HepG2 (cell line): ENCODE results near the gene OR2F2. TPM values are rescaled to one million over a fixed set of nuclear protein-coding genes. Genes with fewer than 3 reads are reported as not detected.
A peak's percentile ranks its signal among the peaks of the same experiment; 100 is the strongest.

Source experiments
- ATAC-seq: fragments of 200-7000 bp; cut with Tn5 transposase; 3 replicates; pipeline ENCODE4 v1.9.1; 2020; ENCODE audit warnings: mild to moderate bottlenecking, moderate library complexity
- BruUV-seq: library from RNA; stranded (reverse); fragments of 400-500 nt; replicated peaks from 2 replicates; lab custom pipeline; 2021; lab: Mats Ljungman, UMichigan
- CTCF ChIA-PET: fragments of 300-600 bp; formaldehyde crosslinking; extraction: SDS; loops from one replicate; lab custom pipeline; 2021; ENCODE audit warnings: low total read pairs, inconsistent platforms, low intra/inter-chr PET ratio; lab: Yijun Ruan, JAX
- POLR2A ChIA-PET: fragments of 350-600 bp; sonication (Branson Sonifier 250); formaldehyde crosslinking; loops from one replicate; lab custom pipeline; 2020; ENCODE audit warnings: antibody characterized with exemption, inconsistent platforms; lab: Yijun Ruan, JAX
- DNase-seq: peaks from one replicate; pipeline ENCODE4 v3.0.0-alpha.2; 2015; ENCODE audit warnings: low spot score
- FAIRE-seq: peaks from 3 replicates; lab custom pipeline; 2011; peaks lifted over from hg19 to GRCh38; lab: Jason Lieb, UNC
- H2AFZ ChIP-seq: one replicate; pipeline ENCODE4 v1.6.1; 2011; ENCODE audit warnings: low read length, inconsistent platforms
- H3K27ac ChIP-seq: fragments of 300-600 bp; 3 replicates; pipeline ENCODE4 v1.8.0; 2011; ENCODE audit warnings: mixed run types, mild to moderate bottlenecking, mixed read lengths, low read length, inconsistent platforms; ENCODE audit not compliant: insufficient read depth; ENCODE audit errors: extremely low read length
- H3K27me3 ChIP-seq, 2 experiments: fragments of 200-600 bp in 1 of 2; 2 replicates in 1 of 2; 3 replicates in 1 of 2; pipeline versions ENCODE4 v1.6.0 to v1.8.0; 2011; ENCODE audit warnings: low read length in 2 of 2, mild to moderate bottlenecking in 2 of 2, moderate library complexity in 2 of 2, inconsistent platforms in 1 of 2; ENCODE audit not compliant: insufficient read depth in 2 of 2, control insufficient read depth in 1 of 2
- H3K36me3 ChIP-seq, 2 experiments: fragments of 200-600 bp in 1 of 2; replicated peaks in 1 of 2; 2 replicates in 1 of 2; 3 replicates in 1 of 2; pipeline versions ENCODE4 v1.5.1 to v1.8.0; 2011; ENCODE audit warnings: low read length in 2 of 2, inconsistent platforms in 1 of 2; ENCODE audit not compliant: insufficient read depth in 2 of 2, control insufficient read depth in 1 of 2
- H3K4me1 ChIP-seq: 2 replicates; pipeline ENCODE4 v1.5.1; 2012; ENCODE audit warnings: low read length, inconsistent platforms; ENCODE audit not compliant: insufficient read depth
- H3K4me2 ChIP-seq: 2 replicates; pipeline ENCODE4 v1.6.0; 2011; ENCODE audit warnings: low read depth, low read length, inconsistent platforms
- H3K4me3 ChIP-seq, 3 experiments: fragments of 200-600 bp in 1 of 3; sonication (generic), shearing (Covaris generic) in 1 of 3; replicated peaks in 1 of 3; 2 replicates each; pipeline ENCODE4 v1.5.1; 2011 to 2016; ENCODE audit warnings: low read length in 3 of 3, inconsistent platforms in 2 of 3, low read depth in 2 of 3, mild to moderate bottlenecking in 2 of 3, control low read depth in 1 of 3, mixed read lengths in 1 of 3; ENCODE audit not compliant: insufficient read depth in 1 of 3
- H3K79me2 ChIP-seq: one replicate; pipeline ENCODE4 v1.6.1; 2011; ENCODE audit warnings: low read length, inconsistent platforms; ENCODE audit not compliant: insufficient read depth
- H3K9ac ChIP-seq: 2 replicates; pipeline ENCODE4 v1.6.0; 2011; ENCODE audit warnings: mild to moderate bottlenecking, low read depth, low read length, inconsistent platforms; ENCODE audit not compliant: insufficient read depth
- H3K9me3 ChIP-seq: 2 replicates; pipeline ENCODE4 v1.5.1; 2012; ENCODE audit warnings: mild to moderate bottlenecking, low read length
- H4K20me1 ChIP-seq: 2 replicates; pipeline ENCODE4 v1.6.0; 2011; ENCODE audit warnings: inconsistent platforms, mild to moderate bottlenecking, low read length, moderate library complexity; ENCODE audit not compliant: insufficient read depth
- ATF7 ChIP-seq, 2 experiments: fragments of 450-650 bp in 1 of 2; sonication (generic) in 1 of 2; formaldehyde crosslinking in 1 of 2; IDR thresholded peaks; 2 replicates each; pipeline versions ENCODE4 v1.4.0 to v1.6.1; 2016 to 2020; ENCODE audit warnings: antibody characterized with exemption in 1 of 2, mild to moderate bottlenecking in 1 of 2, missing genetic modification reagents in 1 of 2
- EED ChIP-seq: sonication (generic); formaldehyde crosslinking; IDR thresholded peaks from 2 replicates; pipeline ENCODE4 v1.5.0; 2020; ENCODE audit warnings: mild to moderate bottlenecking, missing genetic modification reagents
- FOXO1 ChIP-seq: sonication (generic); formaldehyde crosslinking; IDR thresholded peaks from 2 replicates; pipeline ENCODE4 v1.4.0; 2020; ENCODE audit warnings: missing genetic modification reagents
- GATA4 ChIP-seq: sonication (generic); IDR thresholded peaks from 2 replicates; pipeline ENCODE4 v1.6.1; 2016; ENCODE audit warnings: antibody characterized with exemption, low read depth, borderline replicate concordance
- GATAD1 ChIP-seq: IDR thresholded peaks from 2 replicates; pipeline ENCODE4 v1.6.1; 2016; ENCODE audit warnings: missing genetic modification reagents, missing compliant biosample characterization
- GLI4 ChIP-seq: sonication (generic); formaldehyde crosslinking; IDR thresholded peaks from 2 replicates; pipeline ENCODE4 v1.5.1; 2020; ENCODE audit warnings: missing genetic modification reagents, mild to moderate bottlenecking, moderate library complexity, borderline replicate concordance
- KAT7 ChIP-seq: IDR thresholded peaks from 2 replicates; pipeline ENCODE4 v1.6.1; 2018; ENCODE audit warnings: borderline replicate concordance, missing compliant biosample characterization
- MTA1 ChIP-seq: sonication (generic); formaldehyde crosslinking; IDR thresholded peaks from 2 replicates; pipeline ENCODE4 v1.4.0; 2020; ENCODE audit warnings: missing genetic modification reagents, mild to moderate bottlenecking, borderline replicate concordance
- NFYC ChIP-seq: IDR thresholded peaks from 2 replicates; pipeline ENCODE4 v1.6.1; 2016; ENCODE audit warnings: missing genetic modification reagents, missing compliant biosample characterization
- RAD21 ChIP-seq: fragments of 450-650 bp; formaldehyde crosslinking; IDR thresholded peaks from 2 replicates; pipeline ENCODE4 v1.5.0; 2020; ENCODE audit warnings: mild to moderate bottlenecking
- RARG ChIP-seq: sonication (generic); formaldehyde crosslinking; IDR thresholded peaks from 2 replicates; pipeline ENCODE4 v1.4.0; 2020; ENCODE audit warnings: low read depth, mild to moderate bottlenecking, missing genetic modification reagents
- SNAI1 ChIP-seq: sonication (generic); formaldehyde crosslinking; IDR thresholded peaks from 2 replicates; pipeline ENCODE4 v1.5.0; 2020; ENCODE audit warnings: mild to moderate bottlenecking, missing genetic modification reagents, borderline replicate concordance
- XRCC5 ChIP-seq: fragments of 200-400 bp; formaldehyde crosslinking; optimal IDR thresholded peaks from 2 replicates; pipeline ENCODE3; 2017; ENCODE audit warnings: mild to moderate bottlenecking, low read length
- ZNF234 ChIP-seq: sonication (generic); formaldehyde crosslinking; conservative IDR thresholded peaks from 2 replicates; pipeline ENCODE4 v1.5.1; 2020; ENCODE audit warnings: mild to moderate bottlenecking, missing genetic modification reagents
- ZNF556 ChIP-seq: sonication (generic); formaldehyde crosslinking; IDR thresholded peaks from 2 replicates; pipeline ENCODE4 v1.4.0; 2020; ENCODE audit warnings: mild to moderate bottlenecking, missing genetic modification reagents, borderline replicate concordance
- ZNF563 ChIP-seq: sonication (generic); formaldehyde crosslinking; IDR thresholded peaks from 2 replicates; pipeline ENCODE4 v1.8.0; 2022; ENCODE audit warnings: mild to moderate bottlenecking, moderate library complexity, missing genetic modification reagents
- ZNF652 ChIP-seq: IDR thresholded peaks from 2 replicates; pipeline ENCODE4 v1.6.1; 2016; ENCODE audit warnings: low read depth, borderline replicate concordance
- ZNF772 ChIP-seq: sonication (generic); formaldehyde crosslinking; IDR thresholded peaks from 2 replicates; pipeline ENCODE4 v1.5.0; 2020; ENCODE audit warnings: mild to moderate bottlenecking, missing genetic modification reagents
- ZNF816 ChIP-seq: sonication (generic); formaldehyde crosslinking; IDR thresholded peaks from 2 replicates; pipeline ENCODE4 v1.8.0; 2022; ENCODE audit warnings: missing genetic modification reagents, mild to moderate bottlenecking, borderline replicate concordance
- WGBS: methylation state at CpG from one replicate; pipeline ENCODE4 v1.1.6; 2017; ENCODE audit warnings: low lambda C conversion rate; 5-methylcytosine and 5-hydroxymethylcytosine counted together
- in situ Hi-C: cut with HindIII; loops from 2 replicates; pipeline ENCODE4 v1.10.0; 2017; ENCODE audit warnings: low pct_unique_long_range_greater_than_20kb; ENCODE audit not compliant: extremely low pct_ligation_motif_present
- intact Hi-C: fragments of 100-400 bp; cut with micrococcal nuclease; formaldehyde crosslinking; loops from one replicate; pipeline ENCODE4 v1.10.0; 2022; ENCODE audit not compliant: unreplicated experiment
- polyA plus RNA-seq, 8 experiments: library from polyadenylated mRNA; depleted of rRNA in 3 of 8; stranded (reverse) in 7 of 8; unstranded in 1 of 8; fragments of >200 nt; fragmentation: Illumina TruSeq in 4 of 8; extraction: Trizol in 4 of 8; gene quantifications; 2 replicates each; pipeline versions ENCODE4 v1.2.1 to v1.2.3, GENCODE V29; 2011 to 2016; ENCODE audit warnings: low read depth in 4 of 8, missing spikeins in 1 of 8, mixed read lengths in 1 of 8; ENCODE audit not compliant: insufficient read depth in 1 of 8
- total RNA-seq, 5 experiments: library from RNA; depleted of rRNA; stranded (reverse); fragments of >200 nt; fragmentation: Illumina TruSeq; extraction: Trizol; gene quantifications; 2 replicates each; pipeline ENCODE4 v1.2.3, GENCODE V29; 2016; ENCODE audit warnings: low read depth in 1 of 5
- TF ChIP-seq, protein P1 (sequence below): sonication (generic); formaldehyde crosslinking; IDR thresholded peaks from 2 replicates; pipeline ENCODE4 v1.4.0; 2020; ENCODE audit warnings: missing genetic modification reagents
- TF ChIP-seq, protein P2 (sequence below): IDR thresholded peaks from 2 replicates; pipeline ENCODE4 v1.6.1; 2016; ENCODE audit warnings: missing genetic modification reagents, missing compliant biosample characterization
- TF ChIP-seq, protein P3 (sequence below): sonication (generic); formaldehyde crosslinking; IDR thresholded peaks from 2 replicates; pipeline ENCODE4 v1.8.1; 2023; ENCODE audit warnings: mild to moderate bottlenecking, missing genetic modification reagents

The OR2F2 gene
- total and polyA plus RNA-seq, 2 of the 13 experiments (the other 11 are each of a cell fraction or from before 2014, with no cell fraction given), result 0.13 TPM; not detected in 1

DNA sequence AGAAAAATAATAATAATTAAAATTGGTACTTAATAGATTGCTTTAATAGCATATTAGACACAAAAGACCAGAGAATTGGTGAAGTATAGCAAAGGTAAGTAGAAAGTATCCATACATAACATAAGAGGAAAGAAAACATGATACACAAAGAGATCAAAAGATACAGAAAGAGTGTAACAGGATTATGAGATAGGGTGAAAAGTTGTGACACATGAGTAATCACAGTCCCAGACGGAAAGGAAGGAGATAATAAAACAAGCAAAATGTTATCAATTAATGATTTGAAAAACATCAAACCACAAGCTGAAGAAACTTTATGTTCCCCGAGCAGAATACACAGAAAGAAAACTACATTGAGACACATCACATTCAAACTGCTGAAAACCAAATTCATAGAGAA lies 43.6 kb upstream of the OR2F2 start (continued):
- no peak for TF ChIP-seq XRCC5
- TF ChIP-seq, all 625 proteins: peak for 0

DNA sequence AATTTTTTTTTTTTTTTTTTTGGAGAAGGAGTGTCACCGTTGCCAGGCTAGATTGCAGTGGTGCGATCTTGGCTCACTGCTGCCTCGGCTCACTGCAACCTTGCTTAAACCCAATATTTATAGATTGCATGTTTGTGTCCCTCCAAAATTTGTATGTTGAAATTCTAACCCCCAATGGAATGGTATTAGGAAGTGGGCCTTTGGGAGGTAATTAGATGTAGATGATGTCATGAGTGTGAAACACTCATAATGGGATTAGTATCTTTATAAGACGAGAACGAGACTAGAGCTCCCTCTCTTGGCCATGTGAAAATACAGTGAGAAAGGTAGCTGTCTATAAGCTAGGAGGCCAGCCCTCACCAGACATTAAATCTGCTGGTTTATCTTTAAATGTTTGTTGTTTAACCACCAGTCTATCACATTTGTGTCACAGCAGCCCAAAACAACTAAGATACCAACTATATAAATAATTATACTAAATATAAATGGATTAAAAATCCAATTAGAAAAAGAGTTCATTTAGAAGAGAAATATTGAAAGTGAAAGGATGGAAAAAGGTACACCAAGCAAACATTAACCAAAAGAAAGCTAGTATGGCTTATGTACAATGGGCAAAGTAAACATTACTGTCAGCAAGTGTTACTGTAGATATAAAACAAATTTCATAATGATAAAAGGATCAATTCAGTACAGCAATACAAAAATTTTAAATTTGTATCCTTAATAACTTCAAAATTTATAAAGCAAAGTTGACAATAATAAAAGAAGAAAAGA lies 42.3 kb upstream of the OR2F2 start:
- peak; percentile 68 for DNase-seq
- peaks cover 27% of the 10 kb centered on the region for H4K20me1 ChIP-seq
- H3K9ac ChIP-seq, result no peak overlapping the region
- WGBS, result 60% methylated on average over 5 of the region's 5 CpGs
- H2AFZ ChIP-seq, result no peak overlapping the region
- H3K9me3 ChIP-seq, result no peaks in the 10 kb centered on the region
- H3K36me3 ChIP-seq, result no peaks in the 10 kb centered on the region; a peak in 2 of 5 replicates
- intact Hi-C loops, result loop anchor here (1.0 to 2.0 kb wide), 3 partner anchors 10 to 120 kb away; no protein-coding TSS in a partner anchor
- peak overlapping the region; percentile 40 for H3K27ac ChIP-seq
- POLR2A ChIA-PET, result interaction anchor here (1.1 to 2.7 kb wide), 3 partner anchors 9 to 12 kb away, joined by 7 to 34 read pairs (median 30); partner anchors contain the start of gene TCAF1
- ATAC-seq, result peak; percentile 96
- peak; percentile 64 for FAIRE-seq
- H3K4me1 ChIP-seq, result peaks cover 34% of the 10 kb centered on the region
- in situ Hi-C loops, result loop anchor here (25.0 kb wide), 1 partner anchor 495 kb away; no protein-coding TSS in a partner anchor
- BruUV-seq, result no TSS peak
- no peaks in the 10 kb centered on the region for H3K27me3 ChIP-seq
- peaks cover 95% of the 10 kb centered on the region for H3K79me2 ChIP-seq
- H3K4me2 ChIP-seq, result peak overlapping the region; percentile 56
- CTCF ChIA-PET, result interaction anchor here (1.4 kb wide), 1 partner anchor 119 kb away, joined by 4 read pairs; no protein-coding TSS in a partner anchor
- peak overlapping the region in 1 of 3 experiments; percentile 26; a peak in 2 of 6 replicates for H3K4me3 ChIP-seq
- TF ChIP-seq, protein P1, sequence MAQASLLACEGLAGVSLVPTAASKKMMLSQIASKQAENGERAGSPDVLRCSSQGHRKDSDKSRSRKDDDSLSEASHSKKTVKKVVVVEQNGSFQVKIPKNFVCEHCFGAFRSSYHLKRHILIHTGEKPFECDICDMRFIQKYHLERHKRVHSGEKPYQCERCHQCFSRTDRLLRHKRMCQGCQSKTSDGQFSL (CRISPR knock-in tag), result no peak
- TF ChIP-seq ZNF234 (CRISPR knock-in tag), result no peak
- no peak for TF ChIP-seq ZNF563 (CRISPR knock-in tag)
- TF ChIP-seq ATF7 (IDR thresholded peaks at IDR 0.05), result peak; percentile 73; the same call in 1 of the 2 replicates
- no peak for TF ChIP-seq ATF7 (CRISPR knock-in tag; IDR thresholded peaks at IDR 0.05)
- no peak for TF ChIP-seq GATAD1 (CRISPR knock-in tag)
- no peak for TF ChIP-seq ZNF772 (CRISPR knock-in tag)
- TF ChIP-seq GLI4, result no peak
- TF ChIP-seq GATA4, result no peak
- TF ChIP-seq, protein P2, sequence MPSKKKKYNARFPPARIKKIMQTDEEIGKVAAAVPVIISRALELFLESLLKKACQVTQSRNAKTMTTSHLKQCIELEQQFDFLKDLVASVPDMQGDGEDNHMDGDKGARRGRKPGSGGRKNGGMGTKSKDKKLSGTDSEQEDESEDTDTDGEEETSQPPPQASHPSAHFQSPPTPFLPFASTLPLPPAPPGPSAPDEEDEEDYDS (CRISPR knock-in tag), result no peak
- TF ChIP-seq, protein P3, sequence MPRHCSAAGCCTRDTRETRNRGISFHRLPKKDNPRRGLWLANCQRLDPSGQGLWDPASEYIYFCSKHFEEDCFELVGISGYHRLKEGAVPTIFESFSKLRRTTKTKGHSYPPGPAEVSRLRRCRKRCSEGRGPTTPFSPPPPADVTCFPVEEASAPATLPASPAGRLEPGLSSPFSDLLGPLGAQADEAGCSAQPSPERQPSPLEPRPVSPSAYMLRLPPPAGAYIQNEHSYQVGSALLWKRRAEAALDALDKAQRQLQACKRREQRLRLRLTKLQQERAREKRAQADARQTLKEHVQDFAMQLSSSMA, result no peak
- no peak for TF ChIP-seq ZNF816 (CRISPR knock-in tag)
- TF ChIP-seq FOXO1 (CRISPR knock-in tag), result no peak
- no peak for TF ChIP-seq MTA1 (CRISPR knock-in tag)
- no peak for TF ChIP-seq ZNF652 (CRISPR knock-in tag)
- peak; percentile 60 for TF ChIP-seq RAD21
- TF ChIP-seq XRCC5, result no peak
- TF ChIP-seq EED (CRISPR knock-in tag), result no peak
- TF ChIP-seq KAT7 (CRISPR knock-in tag), result no peak
- TF ChIP-seq ZNF556 (CRISPR knock-in tag), result no peak
- TF ChIP-seq RARG, result no peak
- TF ChIP-seq SNAI1, result no peak
- TF ChIP-seq NFYC, result no peak
